GM21529 (cell line): ENCODE results near the gene CCDC32.
"Not testable (repeated sequence)": the region's sequence is repeated elsewhere in the genome, so short reads cannot be mapped to it uniquely, and the experiment has no call there.

Source experiments
- ATAC-seq: cut with Tn5 transposase; IDR thresholded peaks from one replicate; pipeline ENCODE4 v1.9.1; 2021; ENCODE audit not compliant: unreplicated experiment

CCDC32 gene

GRCh38 chr15:40564591-40565332, at the start of gene CCDC32:
TSS of gene CCDC32 (minus strand) at chr15:40565042. CDS start at chr15:40563015, 2,027 bp downstream.
- ATAC-seq = peak; percentile 93

GRCh38 chr15:40613080-40613479, 48.2 kb upstream of the CCDC32 start:
- no peak for ATAC-seq

- no peak for ATAC-seq
These were observed 39.1 kb upstream of the CCDC32 start for GRCh38 chr15:40603935-40604334.

- no peak for ATAC-seq
These were observed 36.1 kb upstream of the CCDC32 start for GRCh38 chr15:40600956-40601355.

GRCh38 chr15:40598672-40599071, 33.8 kb upstream of the CCDC32 start:
- no peak for ATAC-seq

- ATAC-seq = no peak
These were observed 33.3 kb upstream of the CCDC32 start for GRCh38 chr15:40598126-40598525.

GRCh38 chr15:40597024-40597423, 32.2 kb upstream of the CCDC32 start:
- no peak for ATAC-seq

GRCh38 chr15:40595773-40596172, 30.9 kb upstream of the CCDC32 start:
- ATAC-seq = no peak

- ATAC-seq = no peak
These were observed 30.4 kb upstream of the CCDC32 start for GRCh38 chr15:40595219-40595618.

- peak; percentile 36 for ATAC-seq
These were observed 29.6 kb upstream of the CCDC32 start for GRCh38 chr15:40594429-40594836.

- ATAC-seq = peak; percentile 65
These were observed 29.0 kb upstream of the CCDC32 start, which contains the start of gene KNL1 for GRCh38 chr15:40593588-40594428. TSS of gene KNL1 (plus strand) at chr15:40594249. CDS start at chr15:40602932, 8,683 bp downstream.

- ATAC-seq = no peak
These were observed 28.3 kb upstream of the CCDC32 start for GRCh38 chr15:40593165-40593564.

GRCh38 chr15:40591389-40591788, 26.5 kb upstream of the CCDC32 start:
- no peak for ATAC-seq

- no peak for ATAC-seq
These were observed 25.8 kb upstream of the CCDC32 start for GRCh38 chr15:40590667-40591050.

GRCh38 chr15:40584191-40584590, 19.3 kb upstream of the CCDC32 start:
- ATAC-seq = no peak

- ATAC-seq = no peak
These were observed 17.9 kb upstream of the CCDC32 start for GRCh38 chr15:40582726-40583246.

- not testable (repeated sequence) for ATAC-seq
These were observed 17.0 kb upstream of the CCDC32 start for GRCh38 chr15:40581796-40582195.

- ATAC-seq = no peak
These were observed 14.1 kb upstream of the CCDC32 start for GRCh38 chr15:40578892-40579291.

- ATAC-seq = not testable (repeated sequence)
These were observed 12.1 kb upstream of the CCDC32 start for GRCh38 chr15:40576914-40577313.

- ATAC-seq = no peak
These were observed 10.3 kb upstream of the CCDC32 start for GRCh38 chr15:40575113-40575512.

GRCh38 chr15:40569129-40569953, 4.5 kb upstream of the CCDC32 start, which contains the start of gene RPUSD2:
TSS of gene RPUSD2 (plus strand) at chr15:40569299. CDS start at chr15:40569338, 39 bp downstream.
- peak; percentile 43 for ATAC-seq
